Lower leg skin (tissue), 4 donors: Measurements from ENCODE around the gene ZNF77. TPM values are rescaled to one million over a fixed set of nuclear protein-coding genes. Genes with fewer than 3 reads are reported as not detected.
A peak's percentile ranks its signal among the peaks of the same experiment; 100 is the strongest.

Experiments used
- DNase-seq, 2 donors: peaks; one replicate each; pipeline ENCODE4 v3.0.0-alpha.2; 2019; ENCODE audit warnings: low spot score in 2 of 2
- H3K4me3 ChIP-seq: fragments of 200-600 bp; sonication (generic); 2 replicates; pipeline ENCODE4 v1.5.1; 2017; ENCODE audit warnings: mild to moderate bottlenecking, low read depth; ENCODE audit not compliant: poor library complexity, severe bottlenecking
- CTCF ChIP-seq, 3 donors: fragments of 450-650 bp; IDR thresholded peaks; one replicate each; pipeline ENCODE4 v1.5.1; 2016; ENCODE audit warnings: antibody characterized with exemption in 3 of 3, mild to moderate bottlenecking in 3 of 3, moderate library complexity in 2 of 3
- POLR2A ChIP-seq, 2 donors: fragments of 450-650 bp; IDR thresholded peaks; one replicate each; pipeline ENCODE4 v1.6.1; 2016 to 2017; ENCODE audit warnings: antibody characterized with exemption in 2 of 2, mild to moderate bottlenecking in 1 of 2, moderate library complexity in 1 of 2
- WGBS, 2 donors: methylation state at CpG; one replicate each; pipeline ENCODE4 v1.1.5; 2018; 5-methylcytosine and 5-hydroxymethylcytosine counted together
- intact Hi-C: fragments of 100-400 bp; cut with DNase I; formaldehyde crosslinking; loops from one replicate; pipeline ENCODE4 v1.15.0; 2023; ENCODE audit warnings: low total_unique reads
- total RNA-seq, 4 donors: library from RNA; depleted of rRNA; stranded (reverse); fragments of >200 nt; gene quantifications; one replicate each; pipeline ENCODE4 v1.1.0, GENCODE V29; 2016

The ZNF77 gene
- total RNA-seq, 4 donors from 2014 or later: 3.7 to 5.9 (median 4.8) TPM

- no peak overlapping the region for H3K4me3 ChIP-seq
- WGBS, 2 donors: 87 to 93% methylated on average over 5 of the region's 5 CpGs
- DNase-seq: no peak
- TF ChIP-seq POLR2A (IDR thresholded peaks at IDR 0.05) (no peak), CTCF (IDR thresholded peaks at IDR 0.05) (no peak)
- intact Hi-C loops: loop anchor here (10.0 kb wide), 1 partner anchor 198 kb away; no protein-coding TSS in a partner anchor
Observed at GRCh38 chr19:2957160-2957559, 12.4 kb upstream of the ZNF77 start.

GRCh38 chr19:2952953-2953481 lies 8.2 kb upstream of the ZNF77 start:
- no peak for TF ChIP-seq POLR2A (IDR thresholded peaks at IDR 0.05)
- no peak for TF ChIP-seq CTCF (IDR thresholded peaks at IDR 0.05)
- no peak for DNase-seq
- intact Hi-C loops: loop anchor here (10.0 kb wide), 1 partner anchor 202 kb away; no protein-coding TSS in a partner anchor
- H3K4me3 ChIP-seq: no peak overlapping the region
- 25 to 32% methylated on average over 9 of the region's 9 CpGs for WGBS, 2 donors

- WGBS, 2 donors: 0% methylated on average over 48 to 51 of the region's 53 CpGs
- intact Hi-C loops: loop anchor here (10.0 kb wide), 1 partner anchor 204 kb away; no protein-coding TSS in a partner anchor
- peak in 1 of 2 donors; percentile 39 for TF ChIP-seq POLR2A (IDR thresholded peaks at IDR 0.05)
- no peak for TF ChIP-seq CTCF (IDR thresholded peaks at IDR 0.05)
- DNase-seq: peak; percentile 100
- peak overlapping the region; percentile 74 for H3K4me3 ChIP-seq
Observed at GRCh38 chr19:2950286-2951124, 5.7 kb upstream of the ZNF77 start.

- intact Hi-C loops: loop anchor here (10.0 kb wide), 1 partner anchor 205 kb away; no protein-coding TSS in a partner anchor
- WGBS, 2 donors: 0 to 1% methylated on average over 11 of the region's 11 CpGs
- DNase-seq: no peak
- no peak for TF ChIP-seq POLR2A (IDR thresholded peaks at IDR 0.05)
- TF ChIP-seq CTCF (IDR thresholded peaks at IDR 0.05): no peak
- H3K4me3 ChIP-seq: peak overlapping the region; percentile 74
Observed at GRCh38 chr19:2949939-2950285, 5.1 kb upstream of the ZNF77 start.

- WGBS, 2 donors: 40 to 43% methylated on average over 17 of the region's 17 CpGs
- H3K4me3 ChIP-seq: peak overlapping the region; percentile 54
- intact Hi-C loops: no loop called here
- TF ChIP-seq POLR2A (IDR thresholded peaks at IDR 0.05): no peak
- no peak for DNase-seq
Observed at GRCh38 chr19:2945575-2946184, 909 bp upstream of the ZNF77 start.

GRCh38 chr19:2944403-2944774 lies 382 bp downstream of the ZNF77 start:
- intact Hi-C loops: no loop called here
- no peak for TF ChIP-seq CTCF (IDR thresholded peaks at IDR 0.05)
- TF ChIP-seq POLR2A (IDR thresholded peaks at IDR 0.05): no peak
- no peak for DNase-seq
- 3 to 4% methylated on average over 12 to 23 of the region's 23 CpGs for WGBS, 2 donors
- H3K4me3 ChIP-seq: peak overlapping the region; percentile 81
